GM18909 (cell line): ENCODE data around the gene ISCU.
"Not testable (repeated sequence)": the region's sequence is repeated elsewhere in the genome, so short reads cannot be mapped to it uniquely, and the experiment has no call there.

ENCODE experiments used
- ATAC-seq: cut with Tn5 transposase; IDR thresholded peaks from one replicate; pipeline ENCODE4 v1.9.1; 2021; ENCODE audit warnings: mild to moderate bottlenecking; ENCODE audit not compliant: unreplicated experiment, poor library complexity

The ISCU gene

GRCh38 chr12:108584456-108585065 is 22.2 kb downstream of the ISCU start:
- no peak for ATAC-seq

GRCh38 chr12:108585864-108586263 is 23.5 kb downstream of the ISCU start:
- ATAC-seq, result no peak

- ATAC-seq, result no peak
These were observed 23.9 kb downstream of the ISCU start for GRCh38 chr12:108586306-108586705.

- no peak for ATAC-seq
These were observed 25.4 kb downstream of the ISCU start for GRCh38 chr12:108587826-108588225.

- ATAC-seq, result no peak
These were observed 26.8 kb downstream of the ISCU start for GRCh38 chr12:108589028-108589839.

- ATAC-seq, result no peak
These were observed 27.4 kb downstream of the ISCU start for GRCh38 chr12:108589840-108590229.

GRCh38 chr12:108590463-108590862 is 28.1 kb downstream of the ISCU start:
- not testable (repeated sequence) for ATAC-seq

GRCh38 chr12:108591267-108591980 is 29.0 kb downstream of the ISCU start:
- no peak for ATAC-seq

GRCh38 chr12:108592033-108592909 is 29.9 kb downstream of the ISCU start:
- ATAC-seq, result no peak

- no peak for ATAC-seq
These were observed 32.0 kb downstream of the ISCU start for GRCh38 chr12:108594323-108594903.

GRCh38 chr12:108594960-108595710 is 32.7 kb downstream of the ISCU start:
- no peak for ATAC-seq

- ATAC-seq, result no peak
These were observed 33.6 kb downstream of the ISCU start for GRCh38 chr12:108595711-108596647.

GRCh38 chr12:108596854-108597558 is 34.6 kb downstream of the ISCU start:
- no peak for ATAC-seq

- no peak for ATAC-seq
These were observed 35.4 kb downstream of the ISCU start, which contains the start of gene TMEM119 for GRCh38 chr12:108597559-108598471. Gene TMEM119 (minus strand): TSS chr12:108598084. CDS start chr12:108592383, 5,701 bp downstream.

- no peak for ATAC-seq
These were observed 36.3 kb downstream of the ISCU start for GRCh38 chr12:108598553-108599250.

- ATAC-seq, result no peak
These were observed 37.1 kb downstream of the ISCU start for GRCh38 chr12:108599541-108599940.
